SIG-M5 treated with dmso at 0.1 percent for 504 hours (cell line): ENCODE measurements around the gene IRAK4.

Source experiments
- DNase-seq: peaks from one replicate; lab custom pipeline; 2025; ENCODE audit not compliant: unreplicated experiment; lab: John Stamatoyannopoulos, UW

The IRAK4 gene

GRCh38 chr12:43764528-43764927, 5.8 kb downstream of the IRAK4 start:
- DNase-seq = no peak

GRCh38 chr12:43766291-43766690, 7.5 kb downstream of the IRAK4 start:
- DNase-seq = no peak

GRCh38 chr12:43776498-43776897, 17.7 kb downstream of the IRAK4 start:
- peak; percentile 31 for DNase-seq

GRCh38 chr12:43786899-43787693, 28.3 kb downstream of the IRAK4 start:
- DNase-seq = no peak

GRCh38 chr12:43789941-43790340, 31.2 kb downstream of the IRAK4 start:
- DNase-seq = no peak

- peak; percentile 67 for DNase-seq
Observed at GRCh38 chr12:43795716-43796280, 37.0 kb downstream of the IRAK4 start.

GRCh38 chr12:43797561-43798217, 38.9 kb downstream of the IRAK4 start:
- no peak for DNase-seq

GRCh38 chr12:43805149-43805859, 46.6 kb downstream of the IRAK4 start:
- DNase-seq = no peak

GRCh38 chr12:43805860-43806736, 47.3 kb downstream of the IRAK4 start, which contains the start of gene TWF1:
Gene TWF1 (minus strand): TSS chr12:43806317. CDS start chr12:43806245, 72 bp downstream.
- peak; percentile 85 for DNase-seq

GRCh38 chr12:43806737-43807072, 48.0 kb downstream of the IRAK4 start:
- DNase-seq = no peak

- no peak for DNase-seq
Observed at GRCh38 chr12:43807386-43807785, 48.6 kb downstream of the IRAK4 start.

GRCh38 chr12:43812057-43812456, 53.3 kb downstream of the IRAK4 start:
- no peak for DNase-seq

- DNase-seq = no peak
Observed at GRCh38 chr12:43812926-43813325, 54.2 kb downstream of the IRAK4 start.

GRCh38 chr12:43815416-43815815, 56.7 kb downstream of the IRAK4 start:
- no peak for DNase-seq

GRCh38 chr12:43816168-43816567, 57.4 kb downstream of the IRAK4 start:
- no peak for DNase-seq

- DNase-seq = no peak
Observed at GRCh38 chr12:43824207-43824775, 65.5 kb downstream of the IRAK4 start.

- DNase-seq = no peak
Observed at GRCh38 chr12:43826681-43827080, 67.9 kb downstream of the IRAK4 start.

- no peak for DNase-seq
Observed at GRCh38 chr12:43827093-43827492, 68.3 kb downstream of the IRAK4 start.

- peak; percentile 74 for DNase-seq
Observed at GRCh38 chr12:43832463-43833168, 73.9 kb downstream of the IRAK4 start.

GRCh38 chr12:43835264-43835655, 76.5 kb downstream of the IRAK4 start:
- no peak for DNase-seq
